ENCODE data around the gene ZNF282.
"Not testable (repeated sequence)": the region's sequence is repeated elsewhere in the genome, so short reads cannot be mapped to it uniquely, and the experiment has no call there.

The ZNF282 gene

GRCh38 chr7:149261316-149261828 lies 66.0 kb downstream of the ZNF282 start:
- DNase-seq = no peak

- peak; percentile 92 to 95 for DNase-seq
Measured at GRCh38 chr7:149261829-149262617, 66.7 kb downstream of the ZNF282 start, which contains the start of gene ZNF783. TSS of gene ZNF783 (plus strand) at chr7:149262196. CDS start at chr7:149262334, 138 bp downstream.

GRCh38 chr7:149266451-149266850 lies 71.1 kb downstream of the ZNF282 start:
- DNase-seq = no peak

- no peak for DNase-seq
Measured at GRCh38 chr7:149267733-149268132, 72.4 kb downstream of the ZNF282 start.

GRCh38 chr7:149274424-149274823 lies 79.1 kb downstream of the ZNF282 start:
- not testable (repeated sequence) for DNase-seq

All from inflammatory macrophage (primary cell).